ENCODE results near the gene CCL17.
"Not testable (repeated sequence)": the region's sequence is repeated elsewhere in the genome, so short reads cannot be mapped to it uniquely, and the experiment has no call there.

Gene CCL17

DNA sequence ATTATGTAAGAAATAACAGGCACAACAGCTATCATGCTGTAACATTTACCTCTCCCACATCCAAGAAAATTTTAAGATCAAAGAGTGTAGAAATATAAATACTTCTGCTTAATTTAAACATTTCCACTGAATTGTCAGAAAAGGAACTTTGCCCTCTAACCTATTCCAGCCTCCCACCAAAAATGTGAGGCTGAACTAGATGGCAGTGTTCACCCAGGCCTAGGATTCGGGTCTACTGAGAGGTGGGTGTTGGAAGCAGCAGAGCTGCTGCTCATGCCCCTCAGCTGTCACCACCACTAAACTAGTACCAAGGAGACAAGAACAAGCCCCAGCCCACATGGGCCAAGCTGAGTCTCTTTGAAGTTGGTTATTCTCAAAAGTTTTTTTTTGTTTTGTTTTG lies 31.3 kb downstream of the CCL17 start:
- Histone ChIP-seq H3K4me3 (ENCODE audit: low read depth, low read length) (no peak overlapping the region), H3K36me3 (peaks cover 85% of the 10 kb centered on the region), H3K4me1 (no peaks in the 10 kb centered on the region), H3K9me3 (no peaks in the 10 kb centered on the region), H3K27me3 (no peaks in the 10 kb centered on the region)
- DNase-seq, result no peak
- TF ChIP-seq, protein P1, sequence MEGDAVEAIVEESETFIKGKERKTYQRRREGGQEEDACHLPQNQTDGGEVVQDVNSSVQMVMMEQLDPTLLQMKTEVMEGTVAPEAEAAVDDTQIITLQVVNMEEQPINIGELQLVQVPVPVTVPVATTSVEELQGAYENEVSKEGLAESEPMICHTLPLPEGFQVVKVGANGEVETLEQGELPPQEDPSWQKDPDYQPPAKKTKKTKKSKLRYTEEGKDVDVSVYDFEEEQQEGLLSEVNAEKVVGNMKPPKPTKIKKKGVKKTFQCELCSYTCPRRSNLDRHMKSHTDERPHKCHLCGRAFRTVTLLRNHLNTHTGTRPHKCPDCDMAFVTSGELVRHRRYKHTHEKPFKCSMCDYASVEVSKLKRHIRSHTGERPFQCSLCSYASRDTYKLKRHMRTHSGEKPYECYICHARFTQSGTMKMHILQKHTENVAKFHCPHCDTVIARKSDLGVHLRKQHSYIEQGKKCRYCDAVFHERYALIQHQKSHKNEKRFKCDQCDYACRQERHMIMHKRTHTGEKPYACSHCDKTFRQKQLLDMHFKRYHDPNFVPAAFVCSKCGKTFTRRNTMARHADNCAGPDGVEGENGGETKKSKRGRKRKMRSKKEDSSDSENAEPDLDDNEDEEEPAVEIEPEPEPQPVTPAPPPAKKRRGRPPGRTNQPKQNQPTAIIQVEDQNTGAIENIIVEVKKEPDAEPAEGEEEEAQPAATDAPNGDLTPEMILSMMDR (IDR thresholded peaks at IDR 0.05; ENCODE audit: low read depth, low read length), result no peak

DNA sequence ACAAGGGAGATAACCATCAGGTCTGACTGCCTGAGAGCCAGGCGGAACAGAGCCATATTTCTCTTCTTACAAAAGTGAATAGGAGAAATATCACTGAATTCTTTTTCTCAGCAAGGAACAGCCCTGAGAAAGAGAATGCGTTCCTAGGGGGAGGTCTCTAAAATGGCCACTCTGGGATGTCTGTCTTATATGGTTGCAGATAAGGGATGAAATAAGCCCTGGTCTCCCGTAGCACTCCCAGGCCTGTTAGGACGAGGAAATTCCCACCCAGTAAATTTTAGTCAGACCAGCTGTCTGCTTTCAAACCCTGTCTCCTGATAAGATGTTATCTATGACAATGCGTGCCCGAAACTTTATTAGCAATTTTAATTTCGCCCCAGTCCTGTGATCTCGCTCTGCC lies 35.4 kb downstream of the CCL17 start:
- not testable (repeated sequence) for H3K4me1 ChIP-seq; DNase-seq; H3K27me3 ChIP-seq; H3K9me3 ChIP-seq; H3K4me3 ChIP-seq (ENCODE audit: low read depth, low read length)
- peaks cover 56% of the 10 kb centered on the region for H3K36me3 ChIP-seq

DNA sequence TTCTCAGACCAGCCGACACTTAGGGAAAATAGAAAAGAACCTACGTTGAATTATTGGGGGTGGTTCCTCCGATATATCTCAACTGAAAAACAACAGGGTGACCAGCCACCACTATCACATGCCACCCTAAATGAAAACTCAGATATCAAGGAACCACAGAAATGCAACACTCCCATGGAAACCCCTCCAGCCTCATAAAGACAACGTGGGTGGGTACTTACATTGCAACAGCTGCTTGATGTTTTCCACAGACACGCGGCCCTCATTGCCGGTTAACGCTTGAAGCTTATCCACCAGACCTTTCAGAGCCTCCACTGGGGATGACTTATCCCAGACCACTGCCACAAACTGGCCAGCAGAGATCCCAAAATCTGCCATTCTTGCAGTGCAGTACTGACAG lies 36.0 kb downstream of the CCL17 start:
- not testable (repeated sequence) for DNase-seq, H3K27me3 ChIP-seq
- H3K36me3 ChIP-seq, result peaks cover 50% of the 10 kb centered on the region

DNA sequence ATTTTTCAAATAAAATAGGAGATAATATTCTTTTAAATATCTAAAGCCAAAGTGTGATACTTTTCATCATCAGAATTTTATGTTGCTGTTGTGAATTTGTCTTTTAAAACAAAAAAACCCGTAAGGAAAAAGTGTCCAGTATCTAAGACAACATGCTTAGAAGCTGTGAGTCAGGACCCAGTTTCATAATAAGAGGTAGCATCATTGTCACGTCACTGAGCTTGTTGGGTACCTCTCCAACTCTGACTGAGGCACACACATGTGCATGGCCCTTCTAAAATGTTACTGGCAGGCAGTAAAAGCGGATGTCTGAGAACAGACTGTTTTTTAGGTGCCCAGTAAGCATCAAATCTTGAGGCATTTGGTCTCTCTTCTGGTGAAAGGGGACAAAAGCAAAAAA lies 40.1 kb downstream of the CCL17 start:
- Histone ChIP-seq H3K9me3 (no peaks in the 10 kb centered on the region), H3K4me3 (ENCODE audit: low read depth, low read length) (no peak overlapping the region), H3K4me1 (no peaks in the 10 kb centered on the region), H3K36me3 (peaks cover 18% of the 10 kb centered on the region), H3K27me3 (no peaks in the 10 kb centered on the region)
- TF ChIP-seq, protein P1 (IDR thresholded peaks at IDR 0.05; ENCODE audit: low read depth, low read length), result no peak
- DNase-seq, result no peak

More for the DNA sequence above, 36.0 kb downstream of the CCL17 start:
- not testable (repeated sequence) for H3K9me3 ChIP-seq; H3K4me3 ChIP-seq (ENCODE audit: low read depth, low read length); H3K4me1 ChIP-seq

DNA sequence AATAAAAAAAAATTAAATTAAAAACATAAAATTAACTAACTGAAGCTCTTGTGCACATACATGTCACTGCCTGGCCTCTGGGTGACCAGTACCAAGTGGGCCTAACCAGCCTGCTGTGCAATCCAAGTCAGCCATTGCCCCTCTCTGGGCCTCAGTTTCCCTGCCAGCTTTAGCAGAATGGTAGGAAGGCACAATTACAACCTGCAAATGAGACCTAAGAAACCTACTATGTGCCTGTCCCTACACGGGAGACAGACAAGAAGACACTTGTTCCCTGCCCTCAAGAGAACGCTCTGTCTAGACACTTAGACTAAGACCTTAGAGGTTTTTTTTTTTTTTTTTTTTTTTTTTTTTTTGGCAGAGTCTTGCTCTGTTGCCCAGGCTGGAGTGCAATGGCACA lies 40.9 kb downstream of the CCL17 start:
- TF ChIP-seq, protein P1 (IDR thresholded peaks at IDR 0.05; ENCODE audit: low read depth, low read length), result no peak
- H3K4me1 ChIP-seq, result no peaks in the 10 kb centered on the region
- no peaks in the 10 kb centered on the region for H3K9me3 ChIP-seq
- peaks cover 10% of the 10 kb centered on the region for H3K36me3 ChIP-seq
- no peaks in the 10 kb centered on the region for H3K27me3 ChIP-seq
- no peak for DNase-seq
- H3K4me3 ChIP-seq (ENCODE audit: low read depth, low read length), result no peak overlapping the region

DNA sequence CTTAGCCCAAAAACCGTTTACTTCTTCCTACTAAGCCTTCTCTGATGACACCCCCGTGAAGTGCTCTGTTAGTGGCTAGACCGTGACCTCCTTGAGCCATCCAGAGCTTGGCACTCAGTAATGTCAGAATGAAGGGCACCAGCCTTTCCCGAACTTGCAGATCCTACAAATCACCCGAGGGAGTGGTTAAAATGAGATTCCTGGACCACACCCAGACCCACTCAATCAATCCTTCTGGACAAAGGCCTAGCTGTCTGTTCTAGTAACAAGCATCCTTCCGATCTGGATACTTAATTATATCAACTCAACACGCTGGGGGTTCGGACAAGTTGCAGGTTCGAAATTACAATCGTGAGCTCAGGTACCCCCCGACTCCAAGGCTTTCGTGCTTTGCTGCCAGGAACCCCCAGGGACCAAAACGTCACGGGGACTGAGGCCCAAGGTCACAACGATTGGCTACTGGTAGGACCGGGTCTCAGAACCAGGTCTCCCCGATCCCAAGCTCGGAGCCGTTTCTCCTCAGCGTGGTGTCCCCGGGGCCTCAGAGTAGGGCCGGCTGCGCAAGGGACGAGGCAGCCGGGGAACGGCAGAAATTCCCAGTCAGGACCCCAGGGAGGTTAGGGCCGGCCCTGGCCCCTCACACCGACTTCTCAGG lies 42.1 kb downstream of the CCL17 start:
- Histone ChIP-seq H3K4me1 (no peaks in the 10 kb centered on the region), H3K36me3 (peaks cover 9% of the 10 kb centered on the region), H3K27me3 (no peaks in the 10 kb centered on the region), H3K9me3 (no peaks in the 10 kb centered on the region), H3K4me3 (ENCODE audit: low read depth, low read length) (peak overlapping the region; percentile 91)
- DNase-seq, result peak; percentile 67
- TF ChIP-seq, protein P1 (IDR thresholded peaks at IDR 0.05; ENCODE audit: low read depth, low read length), result no peak

DNA sequence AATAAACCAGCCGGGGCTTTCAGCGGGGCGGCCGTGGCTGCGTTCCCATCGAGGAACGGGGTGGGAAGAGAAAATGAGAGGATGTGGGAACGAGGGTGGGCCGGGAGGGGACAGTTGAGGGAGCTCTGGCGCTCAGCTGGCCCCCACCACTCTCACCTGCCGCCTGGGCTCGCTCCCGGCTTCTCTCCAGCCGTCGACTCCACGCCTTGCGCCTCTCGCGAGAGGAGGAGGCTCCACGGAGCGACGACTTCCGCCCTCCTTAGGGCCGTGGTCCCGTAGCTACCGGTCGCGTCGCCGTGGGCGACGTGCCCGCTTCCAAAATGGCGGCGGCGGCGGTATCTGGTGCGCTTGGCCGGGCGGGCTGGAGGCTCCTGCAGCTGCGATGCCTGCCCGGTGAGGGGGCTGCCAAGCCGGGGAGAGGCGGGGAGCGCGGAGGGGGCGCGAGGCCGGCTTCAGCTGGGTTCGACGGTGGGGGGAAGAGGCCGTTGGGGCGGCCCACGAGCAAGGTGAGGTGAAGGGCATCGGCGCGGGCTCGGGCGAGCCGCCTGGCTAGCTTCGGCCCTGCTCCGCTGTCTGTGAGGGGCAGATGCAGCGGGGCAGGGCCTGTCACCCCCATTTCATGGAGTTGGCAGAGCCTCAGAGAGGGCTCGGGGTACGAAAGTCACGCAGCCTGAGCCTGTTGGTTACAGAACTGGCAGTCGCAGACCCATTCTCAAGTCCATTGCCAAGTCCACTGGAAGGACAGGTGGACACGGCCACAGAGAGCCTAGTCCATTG lies 42.8 kb downstream of the CCL17 start, which contains the start of the genes CIAPIN1 and COQ9:
TSS of gene CIAPIN1 (minus strand) at position 200 of the 777 bp plus-strand sequence. CDS start 6,457 bp downstream, outside the sequence.
TSS of gene COQ9 (plus strand) at position 294 of the 777 bp plus-strand sequence. CDS start at position 321, 27 bp downstream.
- H3K4me1 ChIP-seq, result no peaks in the 10 kb centered on the region
- no peaks in the 10 kb centered on the region for H3K27me3 ChIP-seq
- no peaks in the 10 kb centered on the region for H3K9me3 ChIP-seq
- peaks cover 16% of the 10 kb centered on the region for H3K36me3 ChIP-seq
- DNase-seq, result peak; percentile 97
- TF ChIP-seq, protein P1 (IDR thresholded peaks at IDR 0.05; ENCODE audit: low read depth, low read length), result no peak
- H3K4me3 ChIP-seq (ENCODE audit: low read depth, low read length), result peak within 1 kb of the TSS; percentile 91
